HEK293 (cell line): ENCODE measurements around the gene PEX14.

ENCODE experiments used
- BCL11B ChIP-seq: fragments of 450-650 bp; formaldehyde crosslinking; IDR thresholded peaks from 2 replicates; pipeline ENCODE4 v1.5.1; 2016; ENCODE audit warnings: low read depth, missing biosample characterization, missing genetic modification characterization
- FEZF1 ChIP-seq: fragments of 450-650 bp; formaldehyde crosslinking; IDR thresholded peaks from 2 replicates; pipeline ENCODE4 v1.5.1; 2016; ENCODE audit warnings: missing biosample characterization, missing genetic modification characterization
- GLIS2 ChIP-seq: fragments of 450-650 bp; formaldehyde crosslinking; IDR thresholded peaks from 2 replicates; pipeline ENCODE4 v1.5.1; 2016; ENCODE audit warnings: missing biosample characterization, missing genetic modification characterization
- KLF7 ChIP-seq: fragments of 450-650 bp; formaldehyde crosslinking; IDR thresholded peaks from 2 replicates; pipeline ENCODE4 v1.5.1; 2016; ENCODE audit warnings: missing biosample characterization, missing genetic modification characterization, borderline replicate concordance
- OSR2 ChIP-seq: fragments of 450-650 bp; formaldehyde crosslinking; IDR thresholded peaks from 2 replicates; pipeline ENCODE4 v1.5.1; 2016; ENCODE audit warnings: missing biosample characterization, missing genetic modification characterization
- SP2 ChIP-seq: fragments of 450-650 bp; formaldehyde crosslinking; IDR thresholded peaks from 2 replicates; pipeline ENCODE4 v1.5.1; 2016; ENCODE audit warnings: missing biosample characterization, missing genetic modification characterization
- TCF7L2 ChIP-seq: IDR thresholded peaks from 2 replicates; pipeline ENCODE4 v1.6.1; 2011; ENCODE audit warnings: low read depth, mild to moderate bottlenecking, inconsistent platforms, low read length, moderate library complexity, borderline replicate concordance
- ZBTB8A ChIP-seq: fragments of 450-650 bp; formaldehyde crosslinking; IDR thresholded peaks from 2 replicates; pipeline ENCODE4 v1.5.1; 2016; ENCODE audit warnings: missing biosample characterization, missing genetic modification characterization
- ZFHX2 ChIP-seq: fragments of 450-650 bp; formaldehyde crosslinking; conservative IDR thresholded peaks from 2 replicates; pipeline ENCODE4 v1.5.1; 2016; ENCODE audit warnings: missing biosample characterization, missing genetic modification characterization
- ZNF132 ChIP-seq: fragments of 450-650 bp; formaldehyde crosslinking; IDR thresholded peaks from 2 replicates; pipeline ENCODE4 v1.5.1; 2017; ENCODE audit warnings: missing biosample characterization, missing genetic modification characterization, borderline replicate concordance
- ZNF157 ChIP-seq: fragments of 450-650 bp; formaldehyde crosslinking; IDR thresholded peaks from 2 replicates; pipeline ENCODE4 v1.5.1; 2016; ENCODE audit warnings: missing biosample characterization, missing genetic modification characterization
- ZNF214 ChIP-seq: fragments of 450-650 bp; formaldehyde crosslinking; IDR thresholded peaks from 2 replicates; pipeline ENCODE4 v1.5.1; 2017; ENCODE audit warnings: missing biosample characterization, mild to moderate bottlenecking, missing genetic modification characterization, borderline replicate concordance
- ZNF23 ChIP-seq: fragments of 450-650 bp; formaldehyde crosslinking; IDR thresholded peaks from 2 replicates; pipeline ENCODE4 v1.5.1; 2016; ENCODE audit warnings: missing biosample characterization, missing genetic modification characterization, borderline replicate concordance
- ZNF24 ChIP-seq: fragments of 450-650 bp; formaldehyde crosslinking; IDR thresholded peaks from 2 replicates; pipeline ENCODE4 v1.5.1; 2016; ENCODE audit warnings: missing biosample characterization, missing genetic modification characterization
- ZNF302 ChIP-seq: fragments of 450-650 bp; formaldehyde crosslinking; IDR thresholded peaks from 2 replicates; pipeline ENCODE4 v1.5.1; 2016; ENCODE audit warnings: missing biosample characterization, missing genetic modification characterization, low read depth
- ZNF335 ChIP-seq: fragments of 450-650 bp; formaldehyde crosslinking; conservative IDR thresholded peaks from 2 replicates; pipeline ENCODE4 v1.5.1; 2016; ENCODE audit warnings: missing biosample characterization, missing genetic modification characterization
- ZNF354C ChIP-seq: fragments of 450-650 bp; formaldehyde crosslinking; IDR thresholded peaks from 2 replicates; pipeline ENCODE4 v1.5.1; 2016; ENCODE audit warnings: missing biosample characterization, missing genetic modification characterization, low read depth, borderline replicate concordance
- ZNF404 ChIP-seq: fragments of 450-650 bp; formaldehyde crosslinking; IDR thresholded peaks from 2 replicates; pipeline ENCODE4 v1.5.1; 2017; ENCODE audit warnings: missing biosample characterization, missing genetic modification characterization
- ZNF426 ChIP-seq: fragments of 450-650 bp; formaldehyde crosslinking; IDR thresholded peaks from 2 replicates; pipeline ENCODE4 v1.5.1; 2017; ENCODE audit warnings: missing biosample characterization, missing genetic modification characterization, mild to moderate bottlenecking, inconsistent platforms, moderate library complexity
- ZNF521 ChIP-seq: fragments of 450-650 bp; formaldehyde crosslinking; IDR thresholded peaks from 2 replicates; pipeline ENCODE4 v1.5.1; 2017; ENCODE audit warnings: missing biosample characterization, mild to moderate bottlenecking, missing genetic modification characterization
- ZNF670 ChIP-seq: fragments of 450-650 bp; formaldehyde crosslinking; IDR thresholded peaks from 2 replicates; pipeline ENCODE4 v1.5.1; 2016; ENCODE audit warnings: missing biosample characterization, missing genetic modification characterization, low read depth
- ZNF701 ChIP-seq: fragments of 450-650 bp; formaldehyde crosslinking; IDR thresholded peaks from 2 replicates; pipeline ENCODE4 v1.5.1; 2016; ENCODE audit warnings: missing biosample characterization, missing genetic modification characterization
- ZNF707 ChIP-seq: fragments of 450-650 bp; formaldehyde crosslinking; IDR thresholded peaks from 2 replicates; pipeline ENCODE4 v1.5.1; 2016; ENCODE audit warnings: missing biosample characterization, missing genetic modification characterization
- ZNF747 ChIP-seq: fragments of 450-650 bp; formaldehyde crosslinking; IDR thresholded peaks from 2 replicates; pipeline ENCODE4 v1.5.1; 2016; ENCODE audit warnings: missing biosample characterization, missing genetic modification characterization
- ZNF777 ChIP-seq: fragments of 450-650 bp; formaldehyde crosslinking; IDR thresholded peaks from 2 replicates; pipeline ENCODE4 v1.5.1; 2017; ENCODE audit warnings: missing biosample characterization, missing genetic modification characterization, borderline replicate concordance
- ZNF830 ChIP-seq: fragments of 450-650 bp; IDR thresholded peaks from 2 replicates; pipeline ENCODE4 v1.5.0; 2018; ENCODE audit warnings: missing biosample characterization, missing genetic modification characterization, low read depth, mild to moderate bottlenecking, moderate library complexity
- ZSCAN16 ChIP-seq: fragments of 450-650 bp; formaldehyde crosslinking; IDR thresholded peaks from 2 replicates; pipeline ENCODE4 v1.5.1; 2016; ENCODE audit warnings: missing biosample characterization, missing genetic modification characterization
- ZSCAN30 ChIP-seq: fragments of 450-650 bp; IDR thresholded peaks from 2 replicates; pipeline ENCODE4 v1.5.1; 2018; ENCODE audit warnings: missing biosample characterization, mild to moderate bottlenecking, missing genetic modification characterization, moderate library complexity
- TF ChIP-seq, protein P1 (sequence below): fragments of 450-650 bp; formaldehyde crosslinking; conservative IDR thresholded peaks from 2 replicates; pipeline ENCODE4 v1.5.1; 2016; ENCODE audit warnings: low read depth, missing biosample characterization, missing genetic modification characterization
- TF ChIP-seq, protein P2 (sequence below): fragments of 450-650 bp; IDR thresholded peaks from 2 replicates; pipeline ENCODE4 v1.5.1; 2018; ENCODE audit warnings: missing biosample characterization, mild to moderate bottlenecking, missing genetic modification characterization
- TF ChIP-seq, protein P3 (sequence below): fragments of 450-650 bp; formaldehyde crosslinking; IDR thresholded peaks from 2 replicates; pipeline ENCODE4 v1.5.1; 2016; ENCODE audit warnings: missing biosample characterization, missing genetic modification characterization
- TF ChIP-seq, protein P4 (sequence below): fragments of 450-650 bp; formaldehyde crosslinking; IDR thresholded peaks from 2 replicates; pipeline ENCODE4 v1.5.1; 2016; ENCODE audit warnings: missing biosample characterization, missing genetic modification characterization

PEX14 gene

DNA sequence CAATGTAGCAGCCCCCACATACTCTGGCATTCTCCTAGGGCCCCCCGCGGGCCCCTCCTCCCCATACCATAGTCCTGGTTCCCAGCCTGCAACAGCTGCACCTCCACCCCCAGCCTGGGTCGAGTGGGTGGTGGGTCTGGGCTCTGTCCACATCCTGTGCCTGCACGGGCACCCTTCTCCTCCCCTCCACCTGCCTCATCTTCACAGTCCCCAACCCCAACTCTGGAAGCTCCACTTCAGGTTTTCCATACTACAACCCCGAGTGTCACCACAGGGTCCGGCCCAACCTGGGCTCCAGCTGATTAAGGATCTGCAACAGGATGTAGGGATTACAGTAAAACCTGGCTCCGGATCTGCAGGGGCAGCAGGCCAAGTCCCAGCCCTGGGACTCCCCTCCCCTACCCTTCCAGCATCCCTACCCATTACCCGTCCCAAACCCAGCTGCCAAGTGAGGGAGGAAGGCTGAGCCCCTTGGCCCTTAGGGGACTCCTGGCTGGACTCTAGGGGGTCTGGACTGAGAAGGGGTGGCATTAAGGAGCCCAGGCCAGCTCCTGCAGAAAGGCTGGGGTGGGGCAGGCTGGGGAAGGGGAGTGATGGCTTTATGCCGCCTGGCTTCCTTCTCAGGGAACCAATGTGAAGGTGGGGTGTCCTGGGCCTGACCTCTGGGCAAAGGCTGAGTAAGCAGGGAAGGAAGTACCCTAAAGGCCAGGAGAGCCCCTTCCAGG is 204.9 kb downstream of the PEX14 start (continued):
- TF ChIP-seq ZNF747 (tag by site-specific recombination) (no peak), ZFHX2 (tag by site-specific recombination) (peak; percentile 71), ZNF23 (tag by site-specific recombination) (no peak), ZNF521 (no peak), GLIS2 (tag by site-specific recombination) (peak; percentile 44), SP2 (tag by site-specific recombination) (peak; percentile 47), ZSCAN30 (no peak), FEZF1 (no peak), ZNF707 (no peak), ZNF302 (tag by site-specific recombination) (no peak), ZNF132 (tag by site-specific recombination) (no peak), ZNF157 (tag by site-specific recombination) (no peak), ZNF335 (tag by site-specific recombination) (no peak), TCF7L2 (no peak), ZNF701 (no peak), ZNF404 (tag by site-specific recombination) (no peak), BCL11B (tag by site-specific recombination) (no peak), ZNF777 (tag by site-specific recombination) (no peak), OSR2 (tag by site-specific recombination) (peak; percentile 7; the same call in 1 of the 2 replicates), ZBTB8A (tag by site-specific recombination) (peak; percentile 58; the same call in 1 of the 2 replicates), ZNF354C (tag by site-specific recombination) (no peak), ZNF830 (tag by site-specific recombination) (no peak), ZNF670 (tag by site-specific recombination) (no peak), ZNF214 (tag by site-specific recombination) (no peak), ZSCAN16 (no peak), ZNF426 (tag by site-specific recombination) (no peak), ZNF24 (tag by site-specific recombination) (peak; percentile 47; the same call in 1 of the 2 replicates), KLF7 (tag by site-specific recombination) (no peak)
- TF ChIP-seq, protein P1, sequence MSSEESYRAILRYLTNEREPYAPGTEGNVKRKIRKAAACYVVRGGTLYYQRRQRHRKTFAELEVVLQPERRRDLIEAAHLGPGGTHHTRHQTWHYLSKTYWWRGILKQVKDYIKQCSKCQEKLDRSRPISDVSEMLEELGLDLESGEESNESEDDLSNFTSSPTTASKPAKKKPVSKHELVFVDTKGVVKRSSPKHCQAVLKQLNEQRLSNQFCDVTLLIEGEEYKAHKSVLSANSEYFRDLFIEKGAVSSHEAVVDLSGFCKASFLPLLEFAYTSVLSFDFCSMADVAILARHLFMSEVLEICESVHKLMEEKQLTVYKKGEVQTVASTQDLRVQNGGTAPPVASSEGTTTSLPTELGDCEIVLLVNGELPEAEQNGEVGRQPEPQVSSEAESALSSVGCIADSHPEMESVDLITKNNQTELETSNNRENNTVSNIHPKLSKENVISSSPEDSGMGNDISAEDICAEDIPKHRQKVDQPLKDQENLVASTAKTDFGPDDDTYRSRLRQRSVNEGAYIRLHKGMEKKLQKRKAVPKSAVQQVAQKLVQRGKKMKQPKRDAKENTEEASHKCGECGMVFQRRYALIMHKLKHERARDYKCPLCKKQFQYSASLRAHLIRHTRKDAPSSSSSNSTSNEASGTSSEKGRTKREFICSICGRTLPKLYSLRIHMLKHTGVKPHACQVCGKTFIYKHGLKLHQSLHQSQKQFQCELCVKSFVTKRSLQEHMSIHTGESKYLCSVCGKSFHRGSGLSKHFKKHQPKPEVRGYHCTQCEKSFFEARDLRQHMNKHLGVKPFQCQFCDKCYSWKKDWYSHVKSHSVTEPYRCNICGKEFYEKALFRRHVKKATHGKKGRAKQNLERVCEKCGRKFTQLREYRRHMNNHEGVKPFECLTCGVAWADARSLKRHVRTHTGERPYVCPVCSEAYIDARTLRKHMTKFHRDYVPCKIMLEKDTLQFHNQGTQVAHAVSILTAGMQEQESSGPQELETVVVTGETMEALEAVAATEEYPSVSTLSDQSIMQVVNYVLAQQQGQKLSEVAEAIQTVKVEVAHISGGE (tag by site-specific recombination): no peak
- TF ChIP-seq, protein P2, sequence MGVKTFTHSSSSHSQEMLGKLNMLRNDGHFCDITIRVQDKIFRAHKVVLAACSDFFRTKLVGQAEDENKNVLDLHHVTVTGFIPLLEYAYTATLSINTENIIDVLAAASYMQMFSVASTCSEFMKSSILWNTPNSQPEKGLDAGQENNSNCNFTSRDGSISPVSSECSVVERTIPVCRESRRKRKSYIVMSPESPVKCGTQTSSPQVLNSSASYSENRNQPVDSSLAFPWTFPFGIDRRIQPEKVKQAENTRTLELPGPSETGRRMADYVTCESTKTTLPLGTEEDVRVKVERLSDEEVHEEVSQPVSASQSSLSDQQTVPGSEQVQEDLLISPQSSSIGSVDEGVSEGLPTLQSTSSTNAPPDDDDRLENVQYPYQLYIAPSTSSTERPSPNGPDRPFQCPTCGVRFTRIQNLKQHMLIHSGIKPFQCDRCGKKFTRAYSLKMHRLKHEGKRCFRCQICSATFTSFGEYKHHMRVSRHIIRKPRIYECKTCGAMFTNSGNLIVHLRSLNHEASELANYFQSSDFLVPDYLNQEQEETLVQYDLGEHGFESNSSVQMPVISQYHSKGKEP (tag by site-specific recombination): peak; percentile 85
- TF ChIP-seq, protein P3, sequence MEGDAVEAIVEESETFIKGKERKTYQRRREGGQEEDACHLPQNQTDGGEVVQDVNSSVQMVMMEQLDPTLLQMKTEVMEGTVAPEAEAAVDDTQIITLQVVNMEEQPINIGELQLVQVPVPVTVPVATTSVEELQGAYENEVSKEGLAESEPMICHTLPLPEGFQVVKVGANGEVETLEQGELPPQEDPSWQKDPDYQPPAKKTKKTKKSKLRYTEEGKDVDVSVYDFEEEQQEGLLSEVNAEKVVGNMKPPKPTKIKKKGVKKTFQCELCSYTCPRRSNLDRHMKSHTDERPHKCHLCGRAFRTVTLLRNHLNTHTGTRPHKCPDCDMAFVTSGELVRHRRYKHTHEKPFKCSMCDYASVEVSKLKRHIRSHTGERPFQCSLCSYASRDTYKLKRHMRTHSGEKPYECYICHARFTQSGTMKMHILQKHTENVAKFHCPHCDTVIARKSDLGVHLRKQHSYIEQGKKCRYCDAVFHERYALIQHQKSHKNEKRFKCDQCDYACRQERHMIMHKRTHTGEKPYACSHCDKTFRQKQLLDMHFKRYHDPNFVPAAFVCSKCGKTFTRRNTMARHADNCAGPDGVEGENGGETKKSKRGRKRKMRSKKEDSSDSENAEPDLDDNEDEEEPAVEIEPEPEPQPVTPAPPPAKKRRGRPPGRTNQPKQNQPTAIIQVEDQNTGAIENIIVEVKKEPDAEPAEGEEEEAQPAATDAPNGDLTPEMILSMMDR (tag by site-specific recombination): no peak
- TF ChIP-seq, protein P4, sequence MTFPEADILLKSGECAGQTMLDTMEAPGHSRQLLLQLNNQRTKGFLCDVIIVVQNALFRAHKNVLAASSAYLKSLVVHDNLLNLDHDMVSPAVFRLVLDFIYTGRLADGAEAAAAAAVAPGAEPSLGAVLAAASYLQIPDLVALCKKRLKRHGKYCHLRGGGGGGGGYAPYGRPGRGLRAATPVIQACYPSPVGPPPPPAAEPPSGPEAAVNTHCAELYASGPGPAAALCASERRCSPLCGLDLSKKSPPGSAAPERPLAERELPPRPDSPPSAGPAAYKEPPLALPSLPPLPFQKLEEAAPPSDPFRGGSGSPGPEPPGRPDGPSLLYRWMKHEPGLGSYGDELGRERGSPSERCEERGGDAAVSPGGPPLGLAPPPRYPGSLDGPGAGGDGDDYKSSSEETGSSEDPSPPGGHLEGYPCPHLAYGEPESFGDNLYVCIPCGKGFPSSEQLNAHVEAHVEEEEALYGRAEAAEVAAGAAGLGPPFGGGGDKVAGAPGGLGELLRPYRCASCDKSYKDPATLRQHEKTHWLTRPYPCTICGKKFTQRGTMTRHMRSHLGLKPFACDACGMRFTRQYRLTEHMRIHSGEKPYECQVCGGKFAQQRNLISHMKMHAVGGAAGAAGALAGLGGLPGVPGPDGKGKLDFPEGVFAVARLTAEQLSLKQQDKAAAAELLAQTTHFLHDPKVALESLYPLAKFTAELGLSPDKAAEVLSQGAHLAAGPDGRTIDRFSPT: no peak
